Tibial nerve (tissue), 4 donors: Measurements from ENCODE around the gene SPNS3. TPM values are rescaled to one million over a fixed set of nuclear protein-coding genes. Genes with fewer than 3 reads are reported as not detected.

Experiments
- DNase-seq, 2 donors: peaks; one replicate each; pipeline ENCODE4 v3.0.0-alpha.2; 2019; ENCODE audit warnings: low spot score in 2 of 2
- H3K27ac ChIP-seq, 4 donors: fragments of 200-600 bp; sonication (generic) in 3 of 4; one replicate each; pipeline ENCODE4 v1.5.1; 2017 to 2019; ENCODE audit warnings: mild to moderate bottlenecking in 1 of 4
- H3K27me3 ChIP-seq, 2 donors: fragments of 200-600 bp; sonication (generic) in 1 of 2; one replicate each; pipeline versions ENCODE4 v1.5.1 to v1.6.0; 2017 to 2019
- H3K36me3 ChIP-seq, 3 donors: fragments of 200-600 bp; sonication (generic); one replicate each; pipeline ENCODE4 v1.5.1; 2018 to 2019
- H3K4me1 ChIP-seq, 4 donors: fragments of 200-600 bp; sonication (generic) in 3 of 4; one replicate each; pipeline ENCODE4 v1.5.1; 2017 to 2019
- H3K4me3 ChIP-seq, 4 donors: fragments of 200-600 bp; sonication (generic) in 3 of 4; one replicate each; pipeline ENCODE4 v1.5.1; 2017 to 2019; ENCODE audit warnings: mild to moderate bottlenecking in 1 of 4, moderate library complexity in 1 of 4
- H3K9me3 ChIP-seq, 4 donors: fragments of 200-600 bp; sonication (generic) in 3 of 4; one replicate each; pipeline ENCODE4 v1.5.1; 2017 to 2019
- EP300 ChIP-seq, 2 donors: sonication (generic); formaldehyde crosslinking; IDR thresholded peaks; one replicate each; pipeline ENCODE4 v1.6.1; 2017; ENCODE audit warnings: antibody characterized with exemption in 2 of 2, mild to moderate bottlenecking in 1 of 2
- POLR2A ChIP-seq, 2 donors: fragments of 450-650 bp; IDR thresholded peaks; one replicate each; pipeline ENCODE4 v1.6.1; 2017; ENCODE audit warnings: antibody characterized with exemption in 2 of 2, mild to moderate bottlenecking in 2 of 2, moderate library complexity in 2 of 2
- WGBS, 2 donors: methylation state at CpG; one replicate each; pipeline ENCODE4 v1.1.5; 2018; 5-methylcytosine and 5-hydroxymethylcytosine counted together
- total RNA-seq, 4 donors: library from RNA; depleted of rRNA; stranded (reverse); fragments of >200 nt; gene quantifications; one replicate each; pipeline ENCODE4 v1.1.0, GENCODE V29; 2016
- TF ChIP-seq, protein P1 (sequence below), 5 experiments: fragments of 200-600 bp in 3 of 5; fragments of 450-650 bp in 2 of 5; sonication (generic) in 3 of 5; IDR thresholded peaks; one replicate each; pipeline ENCODE4 v1.5.1; 2016 to 2019; ENCODE audit warnings: antibody characterized with exemption in 5 of 5, mild to moderate bottlenecking in 3 of 5, moderate library complexity in 2 of 5

The SPNS3 gene
- total RNA-seq, 4 donors from 2014 or later: 0.44 TPM; not detected in 3

DNA sequence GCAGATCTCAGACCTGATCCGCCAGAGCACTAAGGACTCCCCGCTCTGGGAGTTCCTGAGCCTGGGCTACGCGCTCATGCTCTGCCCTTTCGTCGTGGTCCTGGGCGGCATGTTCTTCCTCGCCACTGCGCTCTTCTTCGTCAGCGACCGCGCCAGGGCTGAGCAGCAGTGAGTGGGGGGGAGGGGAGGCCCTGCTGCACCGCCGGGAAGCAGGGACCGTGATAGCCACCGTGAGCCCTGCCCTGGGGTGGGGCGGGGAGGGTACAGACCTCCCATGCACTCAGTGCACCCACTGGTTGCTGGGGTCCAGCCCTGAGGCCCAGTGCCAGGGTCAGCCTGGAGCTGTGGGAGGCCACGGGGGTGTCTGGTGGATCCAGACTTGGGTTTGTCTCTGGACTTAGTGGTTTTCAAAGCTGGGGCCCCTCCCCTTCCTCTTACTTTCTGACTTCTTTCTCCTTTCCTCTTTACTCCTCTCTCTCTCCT is 102.6 kb downstream of the SPNS3 start:
- peak overlapping the region in 3 of 4 donors; percentile 51 to 93 (median 88) for H3K27ac ChIP-seq
- peaks cover 0 to 41% (median 12%) of the 10 kb centered on the region in 3 donors for H3K36me3 ChIP-seq
- TF ChIP-seq, protein P1, sequence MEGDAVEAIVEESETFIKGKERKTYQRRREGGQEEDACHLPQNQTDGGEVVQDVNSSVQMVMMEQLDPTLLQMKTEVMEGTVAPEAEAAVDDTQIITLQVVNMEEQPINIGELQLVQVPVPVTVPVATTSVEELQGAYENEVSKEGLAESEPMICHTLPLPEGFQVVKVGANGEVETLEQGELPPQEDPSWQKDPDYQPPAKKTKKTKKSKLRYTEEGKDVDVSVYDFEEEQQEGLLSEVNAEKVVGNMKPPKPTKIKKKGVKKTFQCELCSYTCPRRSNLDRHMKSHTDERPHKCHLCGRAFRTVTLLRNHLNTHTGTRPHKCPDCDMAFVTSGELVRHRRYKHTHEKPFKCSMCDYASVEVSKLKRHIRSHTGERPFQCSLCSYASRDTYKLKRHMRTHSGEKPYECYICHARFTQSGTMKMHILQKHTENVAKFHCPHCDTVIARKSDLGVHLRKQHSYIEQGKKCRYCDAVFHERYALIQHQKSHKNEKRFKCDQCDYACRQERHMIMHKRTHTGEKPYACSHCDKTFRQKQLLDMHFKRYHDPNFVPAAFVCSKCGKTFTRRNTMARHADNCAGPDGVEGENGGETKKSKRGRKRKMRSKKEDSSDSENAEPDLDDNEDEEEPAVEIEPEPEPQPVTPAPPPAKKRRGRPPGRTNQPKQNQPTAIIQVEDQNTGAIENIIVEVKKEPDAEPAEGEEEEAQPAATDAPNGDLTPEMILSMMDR (IDR thresholded peaks at IDR 0.05): no peak
- TF ChIP-seq EP300 (IDR thresholded peaks at IDR 0.05) (no peak), POLR2A (IDR thresholded peaks at IDR 0.05) (no peak)
- H3K4me1 ChIP-seq: peaks cover 0 to 62% (median 49%) of the 10 kb centered on the region in 4 donors
- no peaks in the 10 kb centered on the region for H3K9me3 ChIP-seq
- WGBS, 2 donors: 42 to 52% methylated on average over 18 to 19 of the region's 19 CpGs
- DNase-seq: no peak
- peak overlapping the region in 1 of 4 donors; percentile 24 for H3K4me3 ChIP-seq
- H3K27me3 ChIP-seq: no peaks in the 10 kb centered on the region

DNA sequence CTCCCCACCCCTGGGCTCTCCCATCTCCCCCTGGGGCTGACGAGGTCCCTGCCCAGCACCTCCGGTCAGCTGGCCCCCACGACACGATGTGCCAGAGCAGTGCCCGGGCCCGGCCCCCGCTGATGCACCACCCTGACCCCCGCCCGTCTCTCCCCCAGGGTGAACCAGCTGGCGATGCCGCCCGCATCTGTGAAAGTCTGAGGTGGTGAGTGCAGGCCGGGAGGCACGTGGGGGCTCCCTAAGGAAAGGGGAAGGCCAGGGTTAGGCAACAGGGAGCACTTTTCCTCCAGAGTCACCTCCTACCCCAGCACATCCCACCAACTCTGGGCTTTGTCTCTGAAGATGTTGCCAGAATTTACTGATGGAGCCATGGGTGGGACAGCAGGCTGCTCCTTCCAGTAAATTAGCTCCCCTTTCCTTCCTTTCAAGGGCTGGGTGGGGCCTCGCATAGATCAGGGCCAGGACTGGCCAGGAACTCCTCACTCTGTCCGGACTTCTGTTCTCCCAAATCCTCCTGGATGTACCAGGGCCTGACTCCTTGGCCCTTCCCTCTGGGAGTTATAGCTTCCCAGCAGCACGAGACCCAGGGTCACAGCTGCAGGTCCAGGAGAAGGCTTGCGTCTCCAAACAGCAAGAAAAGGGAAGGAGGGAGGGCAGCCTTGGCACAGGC is 103.1 kb downstream of the SPNS3 start:
- Histone ChIP-seq H3K4me1 (peaks cover 0 to 67% (median 49%) of the 10 kb centered on the region in 4 donors), H3K9me3 (no peaks in the 10 kb centered on the region), H3K4me3 (peak overlapping the region in 1 of 4 donors; percentile 24), H3K36me3 (peaks cover 0 to 46% (median 14%) of the 10 kb centered on the region in 3 donors), H3K27me3 (no peaks in the 10 kb centered on the region), H3K27ac (peak overlapping the region in 3 of 4 donors; percentile 51 to 93 (median 88))
- TF ChIP-seq EP300 (IDR thresholded peaks at IDR 0.05): peak in 1 of 2 donors; percentile 50
- TF ChIP-seq, protein P1 (IDR thresholded peaks at IDR 0.05): no peak
- 31 to 37% methylated on average over 16 to 18 of the region's 18 CpGs for WGBS, 2 donors
- DNase-seq: no peak

Other genes starting within 250 kb of the SPNS3 start
- 10 to 100 TPM; 43.3 to 49.8 (median 46.7) TPM for gene ANKFY1, start 170.0 kb upstream of the SPNS3 start, total RNA-seq
- 10 to 100 TPM; 30.4 to 50.7 (median 38.3) TPM for gene UBE2G1, start 67.3 kb upstream of the SPNS3 start, total RNA-seq
- gene SPNS2, start 64.9 kb downstream of the SPNS3 start, total RNA-seq: 10 to 100 TPM in 3 of 4 donors, 1 to 10 TPM in 1; 5.4 to 49.8 (median 23.4) TPM
- gene MYBBP1A, start 121.4 kb downstream of the SPNS3 start, total RNA-seq: 100 to 1,000 TPM in 1 of 4 donors, 10 to 100 TPM in 3; 53.8 to 119 (median 54.4) TPM
- gene GGT6, start 126.6 kb downstream of the SPNS3 start, total RNA-seq: not detected
- 1 to 10 TPM; 1.5 to 8.2 (median 4.4) TPM for gene SMTNL2, start 150.6 kb downstream of the SPNS3 start, total RNA-seq
- not detected for gene ALOX15, start 207.7 kb downstream of the SPNS3 start, total RNA-seq